Ascending aorta (tissue), 2 donors: ENCODE results near the gene HDAC10. TPM values are rescaled to one million over a fixed set of nuclear protein-coding genes. Genes with fewer than 3 reads are reported as not detected.
A peak's percentile ranks its signal among the peaks of the same experiment; 100 is the strongest.

ENCODE experiments used
- DNase-seq, 2 donors: peaks; one replicate each; pipeline ENCODE4 v3.0.0-alpha.2; 2019; ENCODE audit warnings: low spot score in 2 of 2
- H3K27ac ChIP-seq, 2 donors: fragments of 200-600 bp; sonication (generic); one replicate each; pipeline ENCODE4 v1.5.1; 2016 to 2017; ENCODE audit warnings: mild to moderate bottlenecking in 1 of 2
- H3K27me3 ChIP-seq: fragments of 200-600 bp; sonication (generic); one replicate; pipeline ENCODE4 v1.5.1; 2017
- H3K36me3 ChIP-seq, 2 donors: fragments of 200-600 bp; sonication (generic); one replicate each; pipeline ENCODE4 v1.5.1; 2016
- H3K4me1 ChIP-seq, 2 donors: fragments of 200-600 bp; sonication (generic); one replicate each; pipeline ENCODE4 v1.5.1; 2016 to 2017; ENCODE audit warnings: mild to moderate bottlenecking in 1 of 2
- H3K4me3 ChIP-seq, 2 donors: fragments of 200-600 bp; sonication (generic); one replicate each; pipeline ENCODE4 v1.5.1; 2016 to 2017; ENCODE audit warnings: mild to moderate bottlenecking in 1 of 2
- H3K9me3 ChIP-seq, 2 donors: fragments of 200-600 bp; sonication (generic); one replicate each; pipeline ENCODE4 v1.5.1; 2016
- intact Hi-C: fragments of 100-400 bp; cut with DNase I; formaldehyde crosslinking; loops from one replicate; pipeline ENCODE4 v1.15.1; 2023
- total RNA-seq: library from RNA; depleted of rRNA; stranded (reverse); fragments of >200 nt; gene quantifications from one replicate; pipeline ENCODE4 v1.1.0, GENCODE V29; 2016
- TF ChIP-seq, protein P1 (sequence below), 3 experiments: fragments of 200-600 bp in 2 of 3; fragments of 450-650 bp in 1 of 3; sonication (generic) in 2 of 3; IDR thresholded peaks; one replicate each; pipeline ENCODE4 v1.5.1; 2016 to 2019; ENCODE audit warnings: antibody characterized with exemption in 3 of 3, mild to moderate bottlenecking in 1 of 3, moderate library complexity in 1 of 3

The HDAC10 gene
- total RNA-seq, 1 donor from 2014 or later = 73.2 TPM

DNA sequence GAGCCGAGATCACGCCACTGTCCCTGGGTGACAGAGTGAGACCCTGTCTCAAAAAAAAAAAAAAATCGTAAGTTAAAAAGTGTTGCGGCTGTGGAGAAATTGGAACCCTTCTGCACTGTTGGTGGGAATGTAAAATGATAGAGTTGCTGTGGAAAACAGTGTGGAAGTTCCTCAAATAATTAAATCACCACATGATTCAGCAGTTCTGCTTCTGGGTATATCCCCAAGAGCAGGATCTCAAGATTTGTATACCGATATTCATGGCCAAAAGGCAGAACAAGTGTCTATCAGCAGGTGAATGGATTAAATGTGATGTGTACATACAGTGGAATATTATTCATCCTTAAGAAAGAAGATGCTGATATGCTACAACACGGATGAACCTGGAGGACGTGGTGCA, 46.5 kb downstream of the HDAC10 start:
- H3K27me3 ChIP-seq = no peaks in the 10 kb centered on the region
- H3K4me1 ChIP-seq = peaks cover 13 to 14% of the 10 kb centered on the region in 2 donors
- TF ChIP-seq, protein P1, sequence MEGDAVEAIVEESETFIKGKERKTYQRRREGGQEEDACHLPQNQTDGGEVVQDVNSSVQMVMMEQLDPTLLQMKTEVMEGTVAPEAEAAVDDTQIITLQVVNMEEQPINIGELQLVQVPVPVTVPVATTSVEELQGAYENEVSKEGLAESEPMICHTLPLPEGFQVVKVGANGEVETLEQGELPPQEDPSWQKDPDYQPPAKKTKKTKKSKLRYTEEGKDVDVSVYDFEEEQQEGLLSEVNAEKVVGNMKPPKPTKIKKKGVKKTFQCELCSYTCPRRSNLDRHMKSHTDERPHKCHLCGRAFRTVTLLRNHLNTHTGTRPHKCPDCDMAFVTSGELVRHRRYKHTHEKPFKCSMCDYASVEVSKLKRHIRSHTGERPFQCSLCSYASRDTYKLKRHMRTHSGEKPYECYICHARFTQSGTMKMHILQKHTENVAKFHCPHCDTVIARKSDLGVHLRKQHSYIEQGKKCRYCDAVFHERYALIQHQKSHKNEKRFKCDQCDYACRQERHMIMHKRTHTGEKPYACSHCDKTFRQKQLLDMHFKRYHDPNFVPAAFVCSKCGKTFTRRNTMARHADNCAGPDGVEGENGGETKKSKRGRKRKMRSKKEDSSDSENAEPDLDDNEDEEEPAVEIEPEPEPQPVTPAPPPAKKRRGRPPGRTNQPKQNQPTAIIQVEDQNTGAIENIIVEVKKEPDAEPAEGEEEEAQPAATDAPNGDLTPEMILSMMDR (IDR thresholded peaks at IDR 0.05) = no peak
- H3K27ac ChIP-seq = no peak overlapping the region
- H3K4me3 ChIP-seq = no peak overlapping the region
- peaks cover 26 to 31% of the 10 kb centered on the region in 2 donors for H3K36me3 ChIP-seq
- no peaks in the 10 kb centered on the region for H3K9me3 ChIP-seq
- DNase-seq = no peak
- intact Hi-C loops = loop anchor here (5.0 kb wide), 4 partner anchors 38 to 352 kb away; partner anchors contain the start of genes LMF2, NCAPH2 and ZBED4

DNA sequence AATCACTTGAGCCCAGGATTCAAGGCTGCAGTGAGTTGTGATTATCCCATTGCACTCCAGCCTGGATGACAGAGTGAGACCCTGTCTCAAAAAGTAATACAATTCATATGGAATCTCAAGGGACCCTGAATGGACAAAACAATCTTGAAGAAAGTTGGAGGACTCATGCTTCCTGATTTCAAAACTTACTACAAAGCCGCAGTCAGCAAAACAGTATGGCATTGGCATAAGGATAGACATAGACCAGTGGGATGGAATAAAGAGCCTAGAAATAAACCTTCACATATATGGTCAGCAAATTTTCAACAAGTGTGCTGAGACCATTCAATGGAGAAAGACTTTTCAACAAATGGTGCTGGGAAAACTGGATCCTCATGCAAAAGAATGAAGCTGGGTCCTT, 47.8 kb downstream of the HDAC10 start:
- Histone ChIP-seq H3K4me1 (peaks cover 13 to 14% of the 10 kb centered on the region in 2 donors), H3K36me3 (peaks cover 22 to 23% of the 10 kb centered on the region in 2 donors), H3K4me3 (no peak overlapping the region), H3K9me3 (no peaks in the 10 kb centered on the region), H3K27ac (no peak overlapping the region), H3K27me3 (no peaks in the 10 kb centered on the region)
- no peak for DNase-seq
- intact Hi-C loops = loop anchor here (5.0 kb wide), 4 partner anchors 39 to 351 kb away; partner anchors contain the start of genes LMF2, NCAPH2 and ZBED4
- TF ChIP-seq, protein P1 (IDR thresholded peaks at IDR 0.05) = no peak

DNA sequence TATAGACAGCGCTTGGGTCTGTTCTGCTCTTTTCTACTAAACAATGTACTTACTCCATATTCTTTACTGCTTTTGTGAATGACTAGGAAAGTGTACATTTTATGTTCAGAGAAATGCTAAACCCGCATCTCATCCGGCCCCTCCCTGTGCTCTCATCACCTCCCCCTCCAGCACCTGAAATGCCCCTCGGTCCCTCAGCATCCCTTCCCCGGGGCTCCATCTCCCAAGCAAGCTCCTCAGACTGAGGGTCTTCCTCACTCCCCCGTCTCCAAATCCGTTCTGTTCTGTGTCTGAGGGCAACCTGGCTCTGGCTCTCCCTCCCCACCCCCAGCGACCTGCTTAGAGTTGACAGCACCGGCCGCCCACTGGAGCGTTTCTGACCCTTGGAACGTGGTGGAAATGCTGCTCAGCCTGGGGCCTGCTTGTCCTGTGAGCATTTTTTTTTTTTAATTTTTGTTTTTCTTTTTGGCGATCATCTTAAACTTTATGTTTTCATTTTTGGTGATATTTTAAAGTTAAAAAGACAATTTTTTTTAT, 48.9 kb downstream of the HDAC10 start:
- no peak for DNase-seq
- H3K27ac ChIP-seq = no peak overlapping the region
- intact Hi-C loops = loop anchor here (5.0 kb wide), 4 partner anchors 40 to 350 kb away; partner anchors contain the start of genes LMF2, NCAPH2 and ZBED4
- peaks cover 13 to 14% of the 10 kb centered on the region in 2 donors for H3K4me1 ChIP-seq
- peak overlapping the region; percentile 76 to 88 for H3K4me3 ChIP-seq
- no peaks in the 10 kb centered on the region for H3K27me3 ChIP-seq
- H3K9me3 ChIP-seq = no peaks in the 10 kb centered on the region
- TF ChIP-seq, protein P1 (IDR thresholded peaks at IDR 0.05) = no peak
- H3K36me3 ChIP-seq = peaks cover 22 to 25% of the 10 kb centered on the region in 2 donors

DNA sequence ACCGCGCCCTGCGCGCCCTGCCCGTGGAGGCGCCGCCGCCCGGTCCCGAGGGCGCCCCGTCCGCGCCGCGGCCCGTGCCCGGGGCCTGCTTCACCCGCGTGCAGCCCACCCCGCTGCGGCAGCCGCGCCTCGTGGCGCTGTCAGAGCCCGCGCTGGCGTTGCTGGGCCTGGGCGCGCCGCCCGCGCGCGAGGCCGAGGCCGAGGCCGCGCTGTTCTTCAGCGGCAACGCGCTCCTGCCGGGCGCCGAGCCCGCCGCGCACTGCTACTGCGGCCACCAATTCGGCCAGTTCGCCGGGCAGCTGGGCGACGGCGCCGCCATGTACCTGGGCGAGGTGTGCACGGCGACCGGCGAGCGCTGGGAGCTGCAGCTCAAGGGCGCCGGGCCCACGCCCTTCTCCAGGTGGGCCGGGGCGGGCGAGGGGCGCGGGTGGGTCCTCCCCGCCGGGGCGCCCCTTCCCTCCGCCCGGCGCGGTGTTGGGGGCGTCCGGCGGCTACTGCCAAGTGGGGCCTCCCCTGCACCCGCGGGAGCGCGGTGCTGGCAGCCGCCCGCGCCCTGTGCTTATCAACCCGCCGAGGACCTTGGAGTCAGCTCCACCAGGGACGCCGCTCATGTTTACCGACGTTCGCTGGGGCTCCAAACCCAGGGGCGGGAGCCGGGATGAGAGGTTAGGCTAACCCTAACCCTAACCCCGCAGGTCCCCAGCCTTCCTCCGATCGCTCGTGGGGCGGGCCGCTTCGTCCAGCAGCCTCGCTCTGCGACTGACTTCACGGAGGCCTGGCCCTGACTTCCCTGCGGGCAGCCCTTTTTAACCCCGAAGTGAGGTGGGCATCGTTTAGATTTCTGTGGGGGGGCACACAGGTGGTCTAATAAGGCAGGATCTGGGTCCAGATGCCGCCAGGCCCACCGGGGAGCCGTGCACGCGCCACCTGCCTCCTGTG, 49.6 kb downstream of the HDAC10 start:
- H3K4me3 ChIP-seq = peak overlapping the region; percentile 76 to 88
- TF ChIP-seq, protein P1 (IDR thresholded peaks at IDR 0.05) = no peak
- H3K27ac ChIP-seq = peak overlapping the region; percentile 58 to 68
- DNase-seq = no peak
- H3K36me3 ChIP-seq = peaks cover 15 to 18% of the 10 kb centered on the region in 2 donors
- H3K4me1 ChIP-seq = peaks cover 13 to 14% of the 10 kb centered on the region in 2 donors
- H3K27me3 ChIP-seq = no peaks in the 10 kb centered on the region
- H3K9me3 ChIP-seq = no peaks in the 10 kb centered on the region
- intact Hi-C loops = loop anchor here (2.0 to 5.0 kb wide), 5 partner anchors 41 to 349 kb away; partner anchors contain the start of genes ALG12, CRELD2, LMF2 and NCAPH2

DNA sequence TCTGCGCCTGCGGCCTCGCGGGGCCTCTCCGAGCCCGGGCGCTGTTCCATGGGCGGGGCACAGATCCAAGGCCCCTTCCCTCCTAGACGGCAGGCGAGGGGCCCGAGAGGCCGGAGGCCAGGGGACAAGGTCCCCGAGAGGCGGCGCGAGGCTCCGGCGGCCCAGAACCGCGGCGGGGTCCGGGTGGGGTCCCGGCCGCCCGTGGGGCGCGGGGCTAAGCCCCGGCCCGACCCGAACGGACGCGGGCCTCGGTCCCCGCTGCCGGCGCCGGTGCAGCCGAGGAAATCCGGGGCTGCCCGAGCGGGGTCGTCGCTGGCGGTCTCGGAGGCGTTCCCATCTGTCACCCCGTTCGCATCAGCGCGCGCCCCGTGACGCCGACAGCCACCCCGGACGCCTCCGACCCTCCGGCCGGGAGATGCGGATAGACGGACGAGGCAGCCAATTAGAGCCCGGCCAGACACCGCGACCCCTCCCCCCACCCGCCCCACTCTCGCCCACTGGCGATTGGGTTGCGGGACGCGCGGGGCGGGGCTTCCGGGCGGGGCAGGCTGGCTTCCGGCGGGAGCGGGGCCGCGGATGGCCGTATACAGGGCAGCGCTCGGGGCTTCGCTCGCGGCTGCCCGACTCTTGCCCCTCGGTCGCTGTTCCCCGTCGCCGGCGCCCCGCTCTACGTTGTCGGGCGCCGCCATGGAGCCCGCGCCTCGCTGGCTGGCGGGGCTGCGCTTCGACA, 50.4 kb downstream of the HDAC10 start, which contains the start of gene SELENOO:
Gene SELENOO, plus strand, starts transcription at position 551 of the 730 bp plus-strand sequence. Its CDS starts 26 bp downstream, at position 577.
- Histone ChIP-seq H3K27ac (peak within 1 kb of the TSS; percentile 68 to 80), H3K4me1 (peaks cover 13 to 14% of the 10 kb centered on the region in 2 donors), H3K9me3 (no peaks in the 10 kb centered on the region), H3K36me3 (peaks cover 11 to 12% of the 10 kb centered on the region in 2 donors), H3K27me3 (no peaks in the 10 kb centered on the region), H3K4me3 (peak within 1 kb of the TSS; percentile 76 to 88)
- DNase-seq = peak; percentile 66 to 93
- intact Hi-C loops = loop anchor here (1.0 to 5.0 kb wide), 6 partner anchors 14 to 348 kb away; partner anchors contain the start of genes ALG12, CRELD2, LMF2 and NCAPH2
- TF ChIP-seq, protein P1 (IDR thresholded peaks at IDR 0.05) = no peak
